Breast epithelium (tissue), 3 donors: ENCODE data around the gene PROCA1.

Source experiments
- CTCF ChIP-seq, 3 donors: fragments of 450-650 bp; IDR thresholded peaks; one replicate each; pipeline ENCODE4 v1.5.1; 2016 to 2017; ENCODE audit warnings: antibody characterized with exemption in 3 of 3, mild to moderate bottlenecking in 3 of 3, moderate library complexity in 3 of 3
- POLR2A ChIP-seq: fragments of 450-650 bp; IDR thresholded peaks from one replicate; pipeline ENCODE4 v1.6.1; 2016; ENCODE audit warnings: antibody characterized with exemption, mild to moderate bottlenecking, moderate library complexity

GRCh38 chr17:28719021-28719433, 7.3 kb upstream of the PROCA1 start:
- TF ChIP-seq CTCF (IDR thresholded peaks at IDR 0.05) (peak in 1 of 3 donors; percentile 18), POLR2A (no peak)
